ENCODE results near the gene PROC. TPM values are rescaled to one million over a fixed set of nuclear protein-coding genes. Genes with fewer than 3 reads are reported as not detected.

Gene PROC
- total RNA-seq, 2 donors from 2014 or later, result not detected

DNA sequence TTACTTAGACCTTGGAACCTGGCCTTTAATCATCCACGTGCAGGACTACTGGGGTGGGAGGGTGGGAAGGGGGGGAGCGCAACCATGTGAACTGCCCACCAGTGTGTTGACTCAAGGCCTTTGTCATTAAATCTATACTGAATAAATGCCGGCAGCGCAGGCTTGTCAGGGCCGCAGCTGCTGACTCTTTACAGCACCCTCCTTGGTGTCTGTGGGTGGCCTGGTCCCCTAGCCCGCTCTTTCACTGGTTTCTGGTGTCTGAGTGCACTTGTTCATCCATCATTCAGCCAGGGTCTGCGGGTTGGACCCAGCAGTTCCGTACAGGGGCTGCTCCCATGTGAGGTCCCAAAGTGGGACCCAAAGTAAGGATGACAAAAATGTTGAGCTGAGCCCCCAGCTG is 42.0 kb upstream of the PROC start:
- H3K4me3 ChIP-seq, result no peak overlapping the region
- no peaks in the 10 kb centered on the region for H3K9me3 ChIP-seq
- TF ChIP-seq POLR2AphosphoS5 (IDR thresholded peaks at IDR 0.05), result no peak
- no peak for TF ChIP-seq POLR2A (IDR thresholded peaks at IDR 0.05)
- no peak for TF ChIP-seq CTCF (IDR thresholded peaks at IDR 0.05)
- H3K4me1 ChIP-seq (replicated peaks), result no peaks in the 10 kb centered on the region
- intact Hi-C loops (cut with DNase I), result no loop called here
- H3K27ac ChIP-seq, result no peak overlapping the region
- WGBS, result 90% methylated on average over 8 of the region's 8 CpGs
- H3K36me3 ChIP-seq, result no peaks in the 10 kb centered on the region
- DNase-seq (ENCODE audit: low spot score), result no peak
- no peaks in the 10 kb centered on the region for H3K27me3 ChIP-seq (replicated peaks; ENCODE audit: insufficient read depth)

DNA sequence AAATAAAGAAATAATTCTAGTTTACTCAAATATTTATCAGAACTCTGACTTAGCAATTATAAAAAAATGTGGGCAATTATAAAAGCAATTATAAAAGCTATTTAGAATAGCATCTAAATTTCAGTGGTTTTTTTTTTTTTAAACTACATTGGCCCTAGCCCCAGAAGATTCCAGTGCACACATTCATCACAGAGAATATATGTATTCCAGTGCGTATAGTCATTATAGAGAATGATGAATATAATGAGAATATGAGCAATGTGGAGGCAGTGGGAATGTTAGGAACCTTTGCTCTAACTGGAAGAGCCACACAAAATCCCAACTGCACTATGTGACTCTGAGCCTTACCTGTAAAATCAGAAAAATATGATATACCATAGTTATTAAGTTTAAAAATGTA is 41.0 kb upstream of the PROC start:
- Histone ChIP-seq H3K4me1 (replicated peaks) (no peaks in the 10 kb centered on the region), H3K4me3 (no peak overlapping the region), H3K36me3 (no peaks in the 10 kb centered on the region), H3K27me3 (replicated peaks; ENCODE audit: insufficient read depth) (no peaks in the 10 kb centered on the region), H3K9me3 (no peaks in the 10 kb centered on the region), H3K27ac (no peak overlapping the region)
- TF ChIP-seq POLR2A (IDR thresholded peaks at IDR 0.05) (no peak), CTCF (IDR thresholded peaks at IDR 0.05) (no peak), POLR2AphosphoS5 (IDR thresholded peaks at IDR 0.05) (no peak)
- DNase-seq (ENCODE audit: low spot score), result no peak
- intact Hi-C loops (cut with DNase I), result no loop called here
- WGBS, result 92% methylated on average over 1 of the region's 1 CpG

DNA sequence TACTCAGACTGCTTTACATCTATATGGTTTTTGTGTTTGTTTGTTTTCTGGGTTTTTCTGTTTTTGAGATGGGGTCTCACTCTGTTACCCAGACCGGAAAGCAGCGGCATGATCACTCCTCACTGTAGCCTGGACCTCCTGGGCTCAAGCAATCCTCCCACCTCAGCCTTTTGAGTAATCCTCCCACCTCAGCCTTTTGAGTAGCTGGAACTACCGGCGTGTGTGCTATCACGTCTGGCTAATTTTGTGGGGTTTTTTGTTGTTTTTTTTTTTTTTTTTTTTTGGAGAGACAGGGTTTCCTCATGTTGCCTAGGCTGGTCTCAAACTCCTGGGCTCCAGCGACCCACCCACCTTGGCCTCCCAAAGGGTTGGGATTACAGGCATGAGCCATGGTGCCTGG is 39.5 kb upstream of the PROC start:
- WGBS, result 92% methylated on average over 6 of the region's 6 CpGs
- Histone ChIP-seq H3K4me1 (replicated peaks) (no peaks in the 10 kb centered on the region), H3K27ac (no peak overlapping the region), H3K9me3 (no peaks in the 10 kb centered on the region), H3K27me3 (replicated peaks; ENCODE audit: insufficient read depth) (no peaks in the 10 kb centered on the region), H3K36me3 (no peaks in the 10 kb centered on the region), H3K4me3 (no peak overlapping the region)
- TF ChIP-seq CTCF (IDR thresholded peaks at IDR 0.05) (no peak), POLR2AphosphoS5 (IDR thresholded peaks at IDR 0.05) (no peak), POLR2A (IDR thresholded peaks at IDR 0.05) (no peak)
- DNase-seq (ENCODE audit: low spot score), result no peak
- intact Hi-C loops (cut with DNase I), result no loop called here

- Histone ChIP-seq H3K27me3 (replicated peaks; ENCODE audit: insufficient read depth) (no peaks in the 10 kb centered on the region), H3K4me1 (replicated peaks) (no peaks in the 10 kb centered on the region), H3K9me3 (no peaks in the 10 kb centered on the region), H3K4me3 (no peak overlapping the region), H3K27ac (no peak overlapping the region), H3K36me3 (no peaks in the 10 kb centered on the region)
- WGBS, result 82% methylated on average over 4 of the region's 4 CpGs
- no peak for DNase-seq (ENCODE audit: low spot score)
- intact Hi-C loops (cut with DNase I), result no loop called here
- no peak for TF ChIP-seq POLR2A (IDR thresholded peaks at IDR 0.05)
- TF ChIP-seq CTCF (IDR thresholded peaks at IDR 0.05), result no peak
- TF ChIP-seq POLR2AphosphoS5 (IDR thresholded peaks at IDR 0.05), result no peak
Measured at GRCh38 chr2:127379712-127380355, 38.4 kb upstream of the PROC start.

DNA sequence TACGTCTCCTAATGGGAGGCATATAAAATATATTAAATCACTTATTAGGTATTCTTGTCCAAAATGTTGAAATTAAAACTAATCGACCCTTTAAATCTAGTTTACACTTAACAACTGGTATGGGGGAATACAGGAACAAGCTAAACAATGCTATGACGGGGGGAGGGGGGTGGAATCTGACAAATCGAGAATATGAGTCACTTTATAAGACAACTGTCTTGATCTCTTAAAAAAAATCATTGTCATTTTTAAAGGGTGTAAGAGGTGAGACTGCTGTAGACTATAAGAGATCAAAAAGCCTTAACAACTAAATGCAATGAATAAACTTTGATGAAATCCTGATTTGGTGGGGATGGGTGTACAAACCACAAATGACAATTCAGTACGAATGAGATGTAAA is 36.5 kb upstream of the PROC start:
- Histone ChIP-seq H3K9me3 (no peaks in the 10 kb centered on the region), H3K27ac (no peak overlapping the region), H3K4me3 (no peak overlapping the region), H3K27me3 (replicated peaks; ENCODE audit: insufficient read depth) (no peaks in the 10 kb centered on the region), H3K4me1 (replicated peaks) (no peaks in the 10 kb centered on the region), H3K36me3 (no peaks in the 10 kb centered on the region)
- intact Hi-C loops (cut with DNase I), result no loop called here
- TF ChIP-seq CTCF (IDR thresholded peaks at IDR 0.05) (no peak), POLR2AphosphoS5 (IDR thresholded peaks at IDR 0.05) (no peak), POLR2A (IDR thresholded peaks at IDR 0.05) (no peak)
- 39% methylated on average over 5 of the region's 5 CpGs for WGBS
- DNase-seq (ENCODE audit: low spot score), result no peak
